Astrocyte of the hippocampus (primary cell): ENCODE results near the gene PHYKPL.
A peak's percentile ranks its signal among the peaks of the same experiment; 100 is the strongest.

ENCODE experiments used
- DNase-seq: peaks from one replicate; pipeline ENCODE4 v3.0.0; 2011; ENCODE audit warnings: low read depth, low spot score

Gene PHYKPL

GRCh38 chr5:178191661-178192060 is 40.9 kb downstream of the PHYKPL start:
- DNase-seq = no peak

- no peak for DNase-seq
Observed at GRCh38 chr5:178189433-178189832, 43.2 kb downstream of the PHYKPL start.

- no peak for DNase-seq
Observed at GRCh38 chr5:178187014-178187413, 45.6 kb downstream of the PHYKPL start, which contains the start of gene GMCL2. Gene GMCL2, minus strand, starts transcription at chr5:178187371. Its CDS starts 72 bp downstream, at chr5:178187299.

- no peak for DNase-seq
Observed at GRCh38 chr5:178186427-178186826, 46.2 kb downstream of the PHYKPL start.

GRCh38 chr5:178182158-178182876 is 50.3 kb downstream of the PHYKPL start:
- DNase-seq = no peak

GRCh38 chr5:178180141-178180863 is 52.3 kb downstream of the PHYKPL start:
- no peak for DNase-seq

GRCh38 chr5:178177569-178177968 is 55.0 kb downstream of the PHYKPL start:
- DNase-seq = no peak

- no peak for DNase-seq
Observed at GRCh38 chr5:178176791-178177190, 55.8 kb downstream of the PHYKPL start.

- DNase-seq = no peak
Observed at GRCh38 chr5:178174456-178174855, 58.1 kb downstream of the PHYKPL start.

GRCh38 chr5:178170455-178170854 is 62.1 kb downstream of the PHYKPL start:
- no peak for DNase-seq

GRCh38 chr5:178165581-178165980 is 67.0 kb downstream of the PHYKPL start:
- DNase-seq = no peak

GRCh38 chr5:178163772-178164735 is 68.5 kb downstream of the PHYKPL start:
- peak; percentile 88 for DNase-seq

- DNase-seq = no peak
Observed at GRCh38 chr5:178162481-178162880, 70.1 kb downstream of the PHYKPL start.

GRCh38 chr5:178160176-178160575 is 72.4 kb downstream of the PHYKPL start:
- DNase-seq = no peak
